NCI-H146 treated with DMSO at 0.1 percent for 48 hours (cell line): ENCODE results near the gene C19orf12.
"Not testable (repeated sequence)": the region's sequence is repeated elsewhere in the genome, so short reads cannot be mapped to it uniquely, and the experiment has no call there.

Experiments
- DNase-seq: peaks from one replicate; lab custom pipeline; 2025; ENCODE audit not compliant: unreplicated experiment; lab: John Stamatoyannopoulos, UW

C19orf12 gene

DNA sequence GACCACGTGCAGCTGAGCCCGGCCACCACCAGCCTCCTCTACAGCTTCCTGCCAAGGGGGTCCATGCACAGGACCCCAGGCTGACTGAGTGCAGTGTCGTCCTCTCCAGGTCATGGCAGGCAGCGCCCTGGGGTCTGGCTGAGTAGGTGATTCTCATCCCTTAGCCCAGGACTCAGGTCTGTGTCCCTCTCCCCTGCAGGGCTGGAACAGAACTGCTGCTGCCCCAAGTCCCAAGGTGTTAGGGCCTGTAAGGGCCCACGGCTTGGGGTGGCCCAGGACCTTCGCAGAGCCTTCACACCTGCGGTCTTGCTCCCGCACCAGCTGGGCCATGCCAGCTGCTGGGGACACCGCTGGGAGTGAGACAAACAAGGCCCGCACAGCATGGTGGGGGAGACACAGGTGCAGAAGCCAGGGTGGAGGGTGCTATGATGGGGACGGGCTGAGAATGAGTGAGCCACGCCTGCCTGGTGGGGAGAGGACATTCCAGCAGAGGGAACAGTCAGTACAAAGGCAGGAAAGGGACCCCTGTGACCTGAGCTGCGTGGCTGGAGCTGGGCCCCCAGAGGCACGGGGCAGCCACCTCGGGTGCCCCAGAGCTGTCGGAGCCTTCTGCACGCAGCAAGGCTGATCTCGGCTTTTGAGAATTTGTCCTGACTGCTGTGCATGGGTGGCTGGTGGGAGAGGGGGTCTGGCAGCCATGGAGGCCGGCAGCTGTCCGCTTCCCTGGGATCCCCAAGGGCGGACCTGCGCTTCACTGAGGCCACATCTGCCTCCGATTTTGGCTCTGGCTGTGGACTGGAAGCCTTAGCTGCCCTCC is 37.9 kb downstream of the C19orf12 start:
- no peak for DNase-seq

DNA sequence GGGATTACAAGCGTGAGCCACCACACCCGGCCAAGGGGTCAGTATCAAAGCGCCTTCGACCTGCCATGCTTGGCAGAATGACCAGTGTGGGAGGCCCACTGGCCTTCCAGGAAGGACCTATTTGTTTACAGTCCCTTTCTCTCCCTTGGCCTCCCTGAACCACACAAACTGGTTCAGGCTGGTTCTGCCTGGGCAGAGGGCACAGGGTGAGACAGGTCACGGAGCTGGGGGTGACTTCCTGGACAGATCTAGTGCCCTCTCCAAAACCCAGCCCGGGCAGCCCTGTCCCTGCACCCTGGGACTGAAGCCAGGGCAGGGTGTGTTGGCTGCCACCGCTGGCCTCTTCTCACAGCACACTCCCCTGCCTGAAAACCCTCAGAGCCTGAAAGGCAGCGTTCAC is 38.5 kb downstream of the C19orf12 start:
- no peak for DNase-seq

- DNase-seq: no peak
Measured at GRCh38 chr19:29675650-29676186, 39.3 kb downstream of the C19orf12 start.

DNA sequence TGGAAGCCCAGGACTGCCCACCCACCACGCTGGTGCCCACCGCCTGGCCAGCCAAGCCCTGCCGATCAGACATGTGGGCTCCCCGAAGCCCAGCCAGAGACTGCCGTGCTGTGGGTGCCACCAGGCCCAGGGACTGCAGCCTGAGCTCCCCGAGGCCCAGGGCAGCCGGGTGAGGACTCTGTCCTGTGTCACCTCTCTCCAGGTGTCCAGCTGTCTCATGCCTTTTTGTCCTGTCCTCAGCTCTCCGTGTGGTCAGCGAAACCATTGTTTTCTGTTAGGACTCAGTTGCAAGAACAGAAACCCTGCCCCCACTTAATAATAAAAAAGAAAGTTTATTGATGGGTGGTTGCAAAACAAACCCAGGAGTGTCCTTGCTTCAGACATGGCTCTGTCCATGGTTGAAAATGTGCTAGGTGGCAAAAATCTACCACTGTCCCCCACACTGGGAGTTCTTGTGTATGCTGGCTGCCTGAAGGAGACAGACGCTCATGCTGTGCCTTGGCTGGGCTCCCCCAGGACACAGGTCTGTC is 39.9 kb downstream of the C19orf12 start:
- DNase-seq: no peak

- no peak for DNase-seq
Measured at GRCh38 chr19:29674374-29675119, 40.5 kb downstream of the C19orf12 start.

GRCh38 chr19:29673451-29674371 is 41.4 kb downstream of the C19orf12 start:
- no peak for DNase-seq

- DNase-seq: no peak
Measured at GRCh38 chr19:29672933-29673336, 42.1 kb downstream of the C19orf12 start.

- DNase-seq: no peak
Measured at GRCh38 chr19:29672319-29672932, 42.6 kb downstream of the C19orf12 start.

GRCh38 chr19:29671393-29672160 is 43.5 kb downstream of the C19orf12 start:
- peak; percentile 23 for DNase-seq

GRCh38 chr19:29671026-29671392 is 44.1 kb downstream of the C19orf12 start:
- not testable (repeated sequence) for DNase-seq

GRCh38 chr19:29670255-29670654 is 44.8 kb downstream of the C19orf12 start:
- DNase-seq: no peak

- DNase-seq: no peak
Measured at GRCh38 chr19:29668746-29669609, 46.1 kb downstream of the C19orf12 start.

GRCh38 chr19:29667901-29668341 is 47.1 kb downstream of the C19orf12 start:
- DNase-seq: no peak

GRCh38 chr19:29667387-29667783 is 47.7 kb downstream of the C19orf12 start:
- DNase-seq: no peak

GRCh38 chr19:29666578-29667386 is 48.3 kb downstream of the C19orf12 start:
- DNase-seq: no peak

GRCh38 chr19:29665826-29666577 is 49.1 kb downstream of the C19orf12 start:
- peak; percentile 10 for DNase-seq

GRCh38 chr19:29665215-29665825 is 49.7 kb downstream of the C19orf12 start, which contains the start of gene PLEKHF1:
TSS of gene PLEKHF1 (plus strand) at chr19:29665461. CDS start at chr19:29673840, 8,379 bp downstream.
- peak; percentile 58 for DNase-seq
